Neural cell (in vitro differentiated cells): ENCODE data around the gene ANAPC5.

ENCODE experiments used
- CTCF ChIP-seq: fragments of 450-650 bp; IDR thresholded peaks from 2 replicates; pipeline ENCODE4 v1.5.1; 2014; ENCODE audit warnings: antibody characterized with exemption, mild to moderate bottlenecking, moderate library complexity; ENCODE audit not compliant: poor library complexity, severe bottlenecking
- EP300 ChIP-seq: fragments of 450-650 bp; conservative IDR thresholded peaks from 2 replicates; pipeline ENCODE4 v1.6.1; 2014; ENCODE audit warnings: antibody characterized with exemption, mild to moderate bottlenecking, moderate library complexity; ENCODE audit not compliant: poor library complexity, severe bottlenecking
- EZH2 ChIP-seq: fragments of 200-600, 300-800 bp; shearing (Covaris generic), sonication (generic); IDR thresholded peaks from 2 replicates; pipeline ENCODE4 v1.6.1; 2014; ENCODE audit warnings: antibody characterized with exemption, low read length, borderline replicate concordance, mild to moderate bottlenecking; ENCODE audit not compliant: insufficient read depth, poor library complexity, severe bottlenecking
- MXI1 ChIP-seq: fragments of 450-650 bp; conservative IDR thresholded peaks from 2 replicates; pipeline ENCODE4 v1.6.1; 2014; ENCODE audit warnings: antibody characterized with exemption, mild to moderate bottlenecking; ENCODE audit not compliant: poor library complexity, severe bottlenecking
- POLR2AphosphoS5 ChIP-seq: IDR thresholded peaks from 2 replicates; pipeline ENCODE4 v1.6.1; 2012
- RAD21 ChIP-seq: fragments of 450-650 bp; conservative IDR thresholded peaks from 2 replicates; pipeline ENCODE4 v1.6.1; 2014; ENCODE audit warnings: antibody characterized with exemption, mild to moderate bottlenecking, moderate library complexity
- REST ChIP-seq: IDR thresholded peaks from 2 replicates; pipeline ENCODE4 v1.6.1; 2012; ENCODE audit warnings: borderline replicate concordance
- SMC3 ChIP-seq: fragments of 450-650 bp; conservative IDR thresholded peaks from 2 replicates; pipeline ENCODE4 v1.6.1; 2014; ENCODE audit warnings: antibody characterized with exemption, mild to moderate bottlenecking, moderate library complexity; ENCODE audit not compliant: poor library complexity
- TAF1 ChIP-seq: IDR thresholded peaks from 2 replicates; pipeline ENCODE4 v1.6.1; 2012; ENCODE audit warnings: low read depth

DNA sequence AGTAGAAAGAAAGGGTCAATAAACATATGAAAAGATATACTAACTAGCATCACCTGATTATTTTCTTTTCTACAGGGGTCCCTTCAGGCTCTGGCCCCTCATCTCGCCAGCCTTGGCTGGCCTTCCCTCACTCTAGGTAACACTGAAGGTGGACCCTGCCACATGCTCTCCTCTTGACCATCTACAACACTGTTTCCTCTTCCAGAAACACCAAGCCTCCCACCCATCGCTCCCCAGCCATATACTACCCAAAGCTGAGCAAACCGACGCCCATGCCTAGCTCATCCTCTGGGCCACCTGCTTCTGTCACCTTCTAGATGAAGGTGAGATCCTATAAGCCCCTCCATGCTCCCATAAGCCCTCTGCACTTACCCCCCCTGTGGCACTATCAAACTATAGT lies 14.8 kb downstream of the ANAPC5 start:
- TF ChIP-seq CTCF (no peak), POLR2AphosphoS5 (no peak), EZH2 (no peak), TAF1 (no peak), REST (no peak), RAD21 (no peak), SMC3 (no peak), EP300 (no peak), MXI1 (no peak)
